Measurements from ENCODE around the gene ATXN7L3.
"Not testable (repeated sequence)": the region's sequence is repeated elsewhere in the genome, so short reads cannot be mapped to it uniquely, and the experiment has no call there.

Gene ATXN7L3, protein sequence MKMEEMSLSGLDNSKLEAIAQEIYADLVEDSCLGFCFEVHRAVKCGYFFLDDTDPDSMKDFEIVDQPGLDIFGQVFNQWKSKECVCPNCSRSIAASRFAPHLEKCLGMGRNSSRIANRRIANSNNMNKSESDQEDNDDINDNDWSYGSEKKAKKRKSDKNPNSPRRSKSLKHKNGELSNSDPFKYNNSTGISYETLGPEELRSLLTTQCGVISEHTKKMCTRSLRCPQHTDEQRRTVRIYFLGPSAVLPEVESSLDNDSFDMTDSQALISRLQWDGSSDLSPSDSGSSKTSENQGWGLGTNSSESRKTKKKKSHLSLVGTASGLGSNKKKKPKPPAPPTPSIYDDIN

DNA sequence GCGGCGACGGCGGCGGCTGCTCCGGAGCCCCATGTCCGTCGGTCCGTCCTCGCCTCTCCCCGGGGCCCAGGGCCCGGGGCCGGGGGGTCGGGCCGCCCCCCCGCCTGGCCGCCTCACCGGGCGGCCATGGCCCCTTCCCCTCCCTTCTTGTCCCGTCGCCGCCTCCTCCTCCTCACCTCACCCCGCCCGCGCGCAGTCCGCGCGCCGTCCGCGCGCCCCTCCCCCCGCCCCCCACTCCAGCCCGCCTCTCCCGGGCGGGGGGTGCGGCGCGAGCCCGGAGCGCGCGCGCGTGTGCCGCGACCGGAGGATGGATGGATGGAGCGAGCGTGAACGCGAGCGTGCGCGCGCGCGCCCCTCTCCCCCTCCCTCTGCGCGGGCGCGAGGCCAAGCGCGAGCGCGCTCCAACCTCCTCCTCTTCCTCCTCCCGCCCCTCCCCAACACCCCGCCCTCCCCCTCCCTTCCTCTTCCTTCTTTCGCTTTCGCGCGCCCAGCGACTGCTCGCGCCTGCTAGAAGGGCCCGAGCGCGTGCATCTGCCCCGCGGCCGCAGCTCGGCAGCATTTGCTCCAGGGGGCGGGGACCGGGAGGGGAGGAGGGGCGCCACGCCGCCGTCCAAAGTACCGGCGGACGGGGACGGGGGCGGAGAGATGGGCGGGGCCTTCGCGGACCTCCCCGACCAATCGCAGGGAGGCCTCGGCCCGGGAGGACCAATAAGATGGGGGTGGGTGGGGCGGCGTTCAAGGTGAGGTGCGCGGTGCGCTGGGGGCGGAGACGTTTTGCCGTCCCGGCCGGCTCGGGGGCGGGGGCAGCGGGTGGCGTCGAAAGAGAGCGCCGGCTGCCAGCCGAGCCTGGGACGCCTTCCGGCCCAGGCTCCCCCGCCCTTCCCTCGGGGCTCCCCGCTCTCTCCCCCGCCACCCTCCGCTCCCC is at the start of gene ATXN7L3:
Gene ATXN7L3, minus strand, starts transcription at position 332 of the 925 bp plus-strand sequence. CDS start 1,814 bp downstream, outside the sequence.
- DNase-seq: peak; percentile 99

DNA sequence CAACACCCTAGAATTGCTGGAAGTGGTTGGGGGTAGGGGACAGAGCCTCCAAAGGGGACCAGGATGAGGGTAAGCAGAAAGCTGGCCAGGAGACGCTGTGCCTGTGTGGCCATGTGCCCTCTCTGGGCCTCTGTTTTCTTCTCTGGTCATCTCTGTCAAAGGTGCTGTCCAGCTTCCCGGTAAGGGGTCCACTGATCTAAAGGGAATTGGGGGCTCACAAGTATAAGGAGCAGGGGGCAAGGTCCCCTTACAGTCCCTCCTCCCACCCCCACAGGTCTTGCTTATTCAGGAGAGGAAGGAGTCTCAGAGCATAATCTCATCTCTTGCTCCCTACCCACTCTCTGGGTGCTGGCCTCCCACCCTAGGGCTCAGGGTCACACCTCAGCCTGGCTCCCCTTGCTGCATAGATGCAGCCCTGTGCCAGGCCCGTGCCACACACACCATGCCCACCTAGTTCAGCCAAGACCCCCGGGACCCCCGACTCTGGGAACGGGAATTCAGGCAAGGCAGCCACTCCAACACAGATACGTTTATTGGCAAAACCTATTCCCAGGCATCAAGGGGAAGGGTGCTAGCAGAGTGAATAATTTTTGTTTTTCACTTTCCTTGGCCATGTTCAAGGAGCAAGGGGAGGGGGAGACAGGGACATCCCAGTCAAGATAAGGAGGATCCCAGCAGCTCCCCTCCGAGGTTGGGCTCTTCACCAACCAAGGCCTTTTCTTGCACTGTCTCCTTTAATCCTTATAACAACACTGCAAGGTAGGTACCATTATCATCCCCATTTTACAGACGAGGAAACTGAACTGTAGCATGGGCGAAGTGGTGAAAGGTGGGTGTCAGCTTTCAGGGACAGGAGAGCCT is 48.4 kb upstream of the ATXN7L3 start:
- DNase-seq: no peak

DNA sequence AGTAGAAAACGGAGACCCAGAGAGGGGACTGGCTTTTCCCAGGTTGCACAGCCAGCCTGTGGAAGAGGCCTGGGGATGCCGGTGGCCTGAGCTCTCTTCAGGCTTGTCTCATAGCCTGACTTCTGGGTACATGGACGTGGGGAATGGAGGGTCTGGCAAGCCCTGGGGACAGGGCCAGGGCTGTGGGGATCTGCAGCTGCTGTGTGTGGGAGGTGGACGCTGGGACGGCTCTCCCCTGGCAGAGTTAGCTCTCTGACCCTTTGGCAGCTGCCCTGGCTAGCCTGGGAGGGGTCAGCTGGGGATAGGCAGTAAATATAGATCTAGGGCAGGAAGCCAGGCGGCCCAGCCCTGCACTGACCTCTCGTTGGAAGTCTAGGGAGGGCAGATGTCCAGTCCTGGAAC is 47.8 kb upstream of the ATXN7L3 start:
- DNase-seq: no peak

DNA sequence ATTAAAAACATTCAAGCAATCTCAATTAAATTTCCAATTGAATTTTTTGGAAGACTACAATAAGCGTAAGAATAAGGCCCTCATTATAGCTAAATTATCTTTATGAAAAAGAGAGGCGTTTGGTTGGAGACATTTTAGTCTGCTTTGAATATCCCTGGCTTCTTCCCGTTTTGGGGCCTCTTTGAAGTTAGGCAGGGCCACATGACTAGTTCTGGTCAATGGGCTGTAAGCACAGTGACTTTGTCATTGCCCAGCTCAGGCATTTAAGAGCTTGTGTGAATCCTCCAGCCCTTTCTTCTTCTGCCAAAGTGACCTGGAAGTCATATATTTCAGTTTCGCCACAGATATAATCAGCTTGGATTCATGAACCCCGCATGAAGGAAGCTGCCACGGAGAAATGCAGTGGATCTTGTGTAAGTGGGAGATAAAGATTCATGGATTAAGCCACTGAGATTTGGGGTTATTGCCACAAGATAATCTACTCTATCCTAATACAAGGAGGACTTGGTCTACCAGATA is 41.5 kb upstream of the ATXN7L3 start:
- DNase-seq: peak; percentile 32

DNA sequence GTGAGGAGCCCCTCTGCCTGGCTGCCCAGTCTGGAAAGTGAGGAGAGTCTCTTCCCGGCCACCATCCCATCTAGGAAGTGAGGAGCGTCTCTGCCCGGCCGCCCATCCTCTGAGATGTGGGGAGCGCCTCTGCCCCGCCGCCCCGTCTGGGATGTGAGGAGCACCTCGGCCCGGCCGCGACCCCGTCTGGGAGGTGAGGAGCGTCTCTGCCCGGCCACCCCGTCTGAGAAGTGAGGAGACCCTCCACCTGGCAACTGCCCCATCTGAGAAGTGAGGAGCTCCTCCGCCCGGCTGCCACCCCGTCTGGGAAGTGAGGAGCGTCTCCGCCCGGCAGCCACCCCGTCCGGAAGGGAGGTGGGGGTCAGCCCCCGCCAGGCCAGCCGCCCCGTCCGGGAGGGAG is 38.2 kb upstream of the ATXN7L3 start:
- DNase-seq: not testable (repeated sequence)

DNA sequence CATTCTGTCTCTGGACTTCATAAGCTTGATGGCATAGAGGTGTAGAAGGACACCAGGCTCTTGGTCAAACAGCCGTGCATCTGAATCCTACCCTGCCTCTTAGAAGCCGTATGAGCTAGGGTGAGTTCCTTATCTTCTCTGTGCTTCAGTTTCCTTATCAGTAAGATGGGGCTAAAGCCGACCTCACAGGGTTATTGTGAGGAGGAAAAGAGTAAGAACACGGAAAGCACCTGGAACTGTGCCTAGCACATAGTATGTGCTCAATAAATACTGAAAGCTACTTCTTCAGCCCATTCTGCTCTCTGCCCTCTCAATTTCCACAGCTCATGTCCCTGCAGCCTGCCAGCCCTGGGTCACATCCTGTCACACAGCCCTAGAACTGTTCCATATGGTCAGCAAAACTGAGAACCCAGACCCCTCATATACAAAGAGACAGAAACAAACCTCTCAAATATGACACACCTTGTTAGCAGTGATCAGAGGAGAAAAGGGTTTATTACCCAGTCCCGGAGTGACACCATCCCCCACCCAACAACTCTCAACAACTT is 36.8 kb upstream of the ATXN7L3 start:
- no peak for DNase-seq

DNA sequence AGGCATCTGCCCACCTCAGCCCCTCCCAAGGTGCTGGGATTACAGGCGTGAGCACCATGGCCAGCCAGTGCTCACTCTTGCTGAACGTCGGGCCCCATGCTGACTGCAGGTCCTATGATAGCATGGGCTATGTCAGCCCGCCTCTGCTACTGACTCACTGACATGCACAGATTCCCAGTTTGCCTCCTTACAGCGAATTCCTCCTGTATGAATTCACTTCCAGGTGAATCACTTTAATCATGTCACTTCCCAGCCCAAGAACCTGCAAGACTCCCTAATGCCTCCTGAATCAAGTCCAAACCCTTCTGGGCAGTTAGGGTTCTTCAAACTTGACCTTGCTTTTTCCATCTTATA is 35.9 kb upstream of the ATXN7L3 start:
- no peak for DNase-seq

DNA sequence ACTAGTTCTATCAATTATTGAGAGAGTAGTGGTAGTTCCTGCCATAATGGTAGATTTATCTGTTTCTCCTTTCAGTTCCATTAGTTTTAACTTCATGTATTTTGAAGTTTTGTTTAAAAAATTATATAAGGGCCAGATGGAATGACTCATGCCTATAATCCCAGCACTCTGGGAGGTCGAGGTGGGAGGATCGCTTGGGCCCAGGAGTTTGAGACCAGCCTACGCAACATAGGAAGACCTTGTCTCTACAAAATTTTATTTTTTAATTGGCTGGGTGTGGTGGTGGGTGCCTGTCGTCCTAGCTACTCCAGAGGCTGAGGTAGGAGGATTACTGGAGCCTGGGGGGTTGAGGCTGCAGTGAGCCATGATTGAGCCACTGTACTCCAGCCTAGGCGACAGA is 33.9 kb upstream of the ATXN7L3 start:
- no peak for DNase-seq

DNA sequence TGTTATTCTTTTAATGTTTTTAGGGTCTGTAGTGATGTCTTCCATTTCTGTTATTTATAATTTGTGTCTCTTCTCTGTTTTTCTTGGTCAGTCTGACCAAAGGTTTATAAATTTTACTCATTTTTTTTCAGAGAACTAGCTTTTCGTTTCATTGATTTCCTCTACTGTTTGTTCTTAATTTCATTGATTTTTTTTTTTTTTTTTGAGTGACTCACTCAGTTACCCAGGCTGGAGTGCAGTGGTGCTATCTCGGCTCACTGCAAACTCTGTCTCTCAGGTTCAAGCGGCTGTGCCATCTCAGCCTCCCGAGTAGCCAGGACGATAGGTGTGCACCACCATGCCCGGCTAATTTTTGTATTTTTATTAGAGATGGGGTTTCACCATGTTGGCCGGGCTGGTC is 32.4 kb upstream of the ATXN7L3 start:
- no peak for DNase-seq

DNA sequence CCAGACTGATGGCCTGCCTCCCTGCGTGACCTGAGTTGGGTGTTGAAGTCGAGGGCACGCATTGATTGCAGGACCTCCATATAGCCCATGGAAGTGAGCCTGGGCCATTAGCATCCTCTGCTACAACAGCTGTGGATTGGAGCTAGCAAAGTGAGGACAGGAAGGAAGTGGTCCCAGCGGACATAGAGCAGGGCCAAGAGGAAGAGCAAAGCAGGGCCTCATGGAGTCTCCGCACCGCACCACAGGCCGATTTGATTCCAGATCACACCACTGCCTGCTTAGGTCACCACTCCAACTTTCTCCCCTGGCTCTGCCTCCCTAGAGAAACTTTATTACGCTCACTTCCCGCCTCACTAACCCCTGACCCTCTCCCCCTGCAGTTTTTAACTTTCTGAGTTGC is 30.5 kb upstream of the ATXN7L3 start:
- DNase-seq: no peak

DNA sequence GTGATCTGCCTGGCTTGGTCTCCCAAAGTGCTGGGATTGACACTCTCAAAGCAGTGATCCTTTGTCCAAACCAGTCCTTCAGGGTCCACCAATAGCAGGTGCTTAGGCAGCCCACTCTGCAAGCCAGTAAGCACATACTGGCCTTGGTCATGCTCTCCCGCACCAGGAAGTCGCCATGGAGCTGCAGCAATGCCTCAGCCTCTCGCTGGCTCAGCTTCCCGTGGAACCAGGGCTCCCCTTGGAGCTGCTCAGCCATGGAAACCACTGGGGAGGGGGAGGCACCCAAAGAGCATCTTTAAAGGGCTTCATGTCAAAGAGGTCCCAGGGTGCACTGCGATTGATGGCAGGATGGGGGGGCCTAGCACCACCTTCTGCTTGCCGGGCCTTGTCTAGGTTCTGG is 29.4 kb upstream of the ATXN7L3 start:
- DNase-seq: no peak

DNA sequence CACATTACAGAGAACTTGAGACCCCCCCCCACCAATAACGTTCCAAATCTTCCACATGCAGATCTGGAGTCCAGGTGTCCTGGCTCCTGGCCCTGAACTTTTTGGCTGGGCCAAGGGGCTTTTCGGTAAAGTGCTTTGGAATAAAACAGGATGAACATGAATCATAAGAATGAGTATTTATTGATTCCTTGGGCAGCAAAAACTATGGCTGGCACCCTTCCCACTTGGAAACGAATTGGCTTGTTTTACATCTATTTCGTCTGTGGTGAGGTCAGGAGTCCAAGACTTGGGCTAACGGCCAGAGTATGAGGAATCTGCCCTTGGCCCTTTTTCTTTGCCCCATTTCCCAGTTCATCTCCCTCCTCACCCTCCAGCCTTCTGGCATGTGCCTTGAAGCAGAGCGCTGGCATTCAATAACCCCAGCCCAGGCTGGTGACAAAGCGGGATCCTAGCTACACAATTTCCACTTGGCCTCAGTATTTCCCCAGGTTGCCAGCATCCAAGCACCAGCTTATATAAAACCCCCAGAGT is 23.9 kb upstream of the ATXN7L3 start:
- no peak for DNase-seq

DNA sequence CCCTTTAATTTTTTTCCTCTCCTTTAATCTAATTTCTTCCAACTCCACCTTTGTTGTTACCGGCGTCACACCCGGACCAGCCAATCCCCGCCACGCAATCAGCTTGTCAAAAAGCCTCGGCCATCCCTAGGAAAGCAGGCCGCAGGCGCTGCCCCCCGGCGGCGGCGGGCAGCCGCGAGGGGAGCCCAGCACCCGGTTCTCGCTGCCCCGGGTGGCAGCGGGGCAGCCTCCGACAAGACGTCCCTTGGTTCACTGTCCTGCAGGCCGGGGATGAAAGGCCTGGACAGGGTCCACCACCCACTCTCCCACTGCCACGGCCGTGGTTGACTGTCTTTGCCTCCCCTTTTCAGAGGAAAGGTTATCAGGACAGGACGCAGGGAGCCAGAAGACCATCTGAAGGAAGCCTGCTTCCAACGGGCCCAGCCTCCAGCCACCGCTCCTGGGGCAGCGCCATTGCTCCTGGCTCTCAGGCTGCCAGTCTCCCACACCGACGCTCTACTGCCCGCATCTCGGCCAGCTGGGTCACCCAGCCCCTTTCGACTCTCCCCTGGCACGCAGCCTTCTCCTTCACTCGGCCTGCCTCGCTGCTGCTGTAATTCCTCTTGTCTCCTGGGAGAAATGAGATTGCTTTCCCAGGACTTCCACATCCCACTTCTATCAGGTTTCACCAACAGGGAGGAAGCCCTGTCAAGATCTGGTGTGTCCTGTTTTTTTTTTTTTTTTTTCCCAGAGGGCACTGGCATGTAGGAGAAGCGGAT is 22.6 kb upstream of the ATXN7L3 start:
- peak; percentile 20 for DNase-seq

DNA sequence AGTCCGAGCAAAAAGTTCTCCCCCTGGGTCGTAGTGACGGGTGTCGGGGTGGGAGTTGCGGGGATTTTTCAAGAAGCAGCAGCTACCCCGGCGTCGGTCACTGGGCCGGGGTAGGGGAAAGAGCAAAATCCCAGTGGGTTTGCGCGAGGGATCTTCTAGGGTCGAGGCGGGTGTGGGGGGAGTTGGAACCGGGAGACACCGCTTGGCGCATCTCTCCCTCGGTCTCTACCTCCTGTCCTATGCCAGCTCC is 22.1 kb upstream of the ATXN7L3 start:
- DNase-seq: no peak

DNA sequence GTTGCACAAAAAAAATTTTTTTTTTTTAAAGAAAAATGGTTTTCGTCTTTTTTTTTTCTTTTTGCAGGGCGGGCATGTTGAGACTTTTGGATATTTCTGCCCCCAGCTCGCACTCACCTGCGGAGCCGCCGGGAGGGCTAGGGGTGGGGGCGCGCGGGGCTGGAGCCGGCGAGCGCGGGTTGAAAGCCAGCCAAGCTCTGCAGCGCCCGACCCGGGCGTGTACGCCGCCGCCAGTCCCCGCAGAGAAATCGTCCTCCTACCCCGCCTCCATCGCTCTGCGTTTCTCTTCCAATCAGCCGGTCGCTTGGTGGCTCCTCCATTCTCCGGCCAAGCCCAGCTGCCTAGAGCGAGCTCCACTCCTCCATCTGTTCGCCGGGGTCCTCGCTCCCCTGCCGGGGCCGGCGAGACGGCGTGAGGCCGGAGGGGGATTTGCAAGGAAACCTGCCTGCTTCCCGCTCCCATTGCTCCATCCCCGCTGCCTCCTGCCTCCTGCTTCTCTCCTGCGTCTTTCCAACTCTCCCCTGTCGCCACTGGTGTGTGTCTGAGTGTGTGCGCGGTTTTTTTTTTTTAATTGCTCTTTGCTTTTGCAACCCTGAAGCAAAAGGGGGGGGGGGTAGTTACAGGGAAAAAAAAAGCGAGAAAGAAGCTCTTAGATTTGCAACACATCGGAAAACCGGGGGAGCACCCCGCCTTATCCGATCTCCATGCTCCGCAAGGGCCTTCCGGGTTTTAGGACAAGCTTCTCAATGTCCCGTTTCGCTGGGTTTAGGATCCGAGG is 21.6 kb upstream of the ATXN7L3 start:
- peak; percentile 56 for DNase-seq

DNA sequence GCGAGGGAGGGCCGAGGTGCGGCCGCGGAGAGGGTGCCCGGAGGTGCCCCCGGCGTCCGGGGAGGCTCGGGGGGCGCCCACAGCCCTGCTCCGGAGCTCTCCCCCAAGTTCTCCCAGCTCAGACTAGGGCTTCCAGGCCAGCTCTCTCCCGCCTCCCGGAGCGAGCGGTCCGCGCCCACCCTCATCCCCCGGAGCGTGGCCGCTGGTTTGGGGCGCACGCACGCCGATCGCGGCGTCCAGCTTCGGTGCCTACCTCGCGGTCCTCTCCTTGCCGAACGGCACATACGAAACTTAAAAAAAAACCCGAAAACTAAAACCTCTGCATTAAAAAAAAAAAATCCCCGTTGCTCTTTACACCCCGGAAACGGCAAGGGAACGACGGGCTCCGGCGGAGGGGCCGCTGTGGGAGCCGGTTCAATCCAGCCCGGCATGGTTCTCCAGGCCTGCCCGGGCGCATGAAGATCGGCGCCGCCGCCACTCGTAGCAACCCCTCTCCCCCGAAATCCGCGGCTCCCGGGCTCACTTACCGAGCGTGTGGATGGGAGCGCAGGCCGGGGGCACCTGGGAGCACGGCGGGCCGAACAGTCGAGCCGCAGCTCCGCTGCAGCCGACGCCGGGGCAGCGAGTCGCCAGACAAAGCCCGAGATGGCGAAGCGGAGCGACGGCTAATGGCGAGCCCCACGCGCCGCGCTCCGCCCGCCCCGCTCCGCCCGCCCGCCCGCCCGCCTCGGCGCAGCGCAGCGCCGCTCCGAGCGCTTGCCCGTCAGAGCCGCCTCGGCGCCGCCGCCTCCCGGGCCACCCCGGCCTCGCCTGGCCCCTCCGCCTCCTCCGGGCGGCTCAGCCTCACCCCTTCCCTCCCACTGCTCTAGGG is 20.8 kb upstream of the ATXN7L3 start:
- DNase-seq: no peak

DNA sequence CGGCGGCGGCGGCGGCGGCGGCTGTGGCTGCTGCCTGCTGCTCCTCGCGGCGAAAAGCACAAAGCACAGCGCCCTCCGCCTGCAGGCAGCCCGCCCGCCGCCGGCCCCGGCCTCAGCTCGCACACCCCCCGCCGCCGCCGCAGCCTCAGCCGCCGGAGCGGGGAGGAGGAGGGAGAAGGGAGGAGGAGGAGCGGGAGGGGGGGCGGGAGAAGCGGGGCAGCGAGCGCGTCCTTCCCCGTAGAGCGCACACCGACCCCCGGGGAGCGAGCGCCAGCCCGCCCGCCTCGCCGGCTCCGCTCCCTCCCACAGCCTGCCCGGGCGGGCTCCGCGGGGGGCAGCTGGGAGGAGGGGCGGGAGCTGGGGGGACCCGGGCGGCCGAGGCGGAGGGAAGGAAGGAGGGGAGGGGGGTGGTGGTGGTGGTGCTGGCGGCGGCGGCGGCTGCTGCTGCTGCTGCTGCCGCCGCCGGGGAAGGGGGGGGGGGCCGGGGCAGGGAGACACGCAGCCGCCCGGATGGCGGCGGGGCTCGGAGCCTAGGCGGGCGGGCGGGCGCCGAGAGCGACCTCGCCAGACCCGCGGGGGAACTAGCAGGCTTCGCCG is 20.0 kb upstream of the ATXN7L3 start, which contains the start of gene UBTF:
Gene UBTF, minus strand, starts transcription at position 60 of the 597 bp plus-strand sequence. CDS start 1,446 bp downstream, outside the sequence.
- DNase-seq: peak; percentile 73

DNA sequence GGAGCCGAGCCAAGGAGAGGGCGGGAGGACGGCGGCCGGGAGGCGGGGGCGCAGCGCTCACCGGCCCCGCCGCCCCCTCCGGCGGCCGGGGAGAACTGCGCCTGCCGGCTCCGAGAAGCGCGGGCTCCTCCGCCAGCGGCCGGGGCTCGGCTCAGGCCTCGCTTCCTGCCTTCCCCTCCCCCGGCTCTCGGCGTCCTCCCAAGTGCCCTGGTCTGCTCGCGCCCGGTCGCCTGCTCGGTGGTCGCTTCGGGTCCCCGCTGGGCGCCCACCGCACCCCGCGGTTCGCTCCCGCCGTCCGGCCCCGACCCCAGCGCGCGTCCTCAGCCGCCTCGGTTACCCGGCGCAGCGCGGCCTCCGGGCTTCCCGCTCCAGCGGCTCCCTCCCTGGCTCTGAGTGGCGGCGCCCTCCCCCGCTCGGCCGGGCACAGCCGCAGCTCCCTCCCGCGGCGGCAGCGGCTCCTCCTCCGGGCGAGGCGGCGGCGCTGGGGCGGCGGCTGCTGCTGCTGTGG is 19.5 kb upstream of the ATXN7L3 start:
- peak; percentile 57 for DNase-seq

Measured in GDM1 (cell line).